Measurements from ENCODE around the gene OR2H2. TPM values are rescaled to one million over a fixed set of nuclear protein-coding genes. Genes with fewer than 3 reads are reported as not detected.

The OR2H2 gene
- total and polyA plus RNA-seq, 2 of the 13 experiments (the other 11 are each of a cell fraction or from before 2014, with no cell fraction given): not detected

- ATAC-seq (no peak), FAIRE-seq (no peak), DNase-seq (ENCODE audit: low spot score) (no peak)
- H3K9ac ChIP-seq (ENCODE audit: insufficient read depth, low read depth, low read length): no peak overlapping the region
- H3K4me3 ChIP-seq (replicated peaks in 1 of 3; ENCODE audit: insufficient read depth in 1 of 3, low read depth in 2 of 3, low read length in 3 of 3): no peak overlapping the region
- no TSS peak for BruUV-seq (replicated peaks)
- POLR2A ChIA-PET: no interaction called here
- in situ Hi-C loops (cut with HindIII; ENCODE audit: extremely low pct_ligation_motif_present, low pct_unique_long_range_greater_than_20kb) (no loop called here), intact Hi-C loops (cut with micrococcal nuclease; ENCODE audit: unreplicated experiment) (no loop called here)
- H3K4me2 ChIP-seq (ENCODE audit: low read depth, low read length): no peak overlapping the region
- no peaks in the 10 kb centered on the region; the same call in 1 of the 2 replicates for H4K20me1 ChIP-seq (ENCODE audit: insufficient read depth, low read length)
- CTCF ChIA-PET (ENCODE audit: low intra/inter-chr PET ratio, low total read pairs): no interaction called here
- no peak overlapping the region for H2AFZ ChIP-seq (ENCODE audit: low read length)
- peaks cover 27% of the 10 kb centered on the region for H3K4me1 ChIP-seq (ENCODE audit: insufficient read depth, low read length)
- TF ChIP-seq ZNF672 (CRISPR knock-in tag; IDR thresholded peaks at IDR 0.05) (no peak), ZNF230 (CRISPR knock-in tag; IDR thresholded peaks at IDR 0.05) (no peak), MAFK (conservative IDR thresholded peaks at IDR 0.05 in 1 of 2, IDR thresholded peaks at IDR 0.05 in 1 of 2; ENCODE audit: low read length in 2 of 2) (peak in 1 of 2 experiments; percentile 23; a peak in 1 of 4 replicates), ZFYVE20 (CRISPR knock-in tag; IDR thresholded peaks at IDR 0.05; ENCODE audit: borderline replicate concordance, low read depth) (no peak), SCMH1 (CRISPR knock-in tag; IDR thresholded peaks at IDR 0.05; ENCODE audit: borderline replicate concordance) (no peak), ZNF75D (CRISPR knock-in tag; IDR thresholded peaks at IDR 0.05; ENCODE audit: borderline replicate concordance) (no peak)
- TF ChIP-seq, protein P1, sequence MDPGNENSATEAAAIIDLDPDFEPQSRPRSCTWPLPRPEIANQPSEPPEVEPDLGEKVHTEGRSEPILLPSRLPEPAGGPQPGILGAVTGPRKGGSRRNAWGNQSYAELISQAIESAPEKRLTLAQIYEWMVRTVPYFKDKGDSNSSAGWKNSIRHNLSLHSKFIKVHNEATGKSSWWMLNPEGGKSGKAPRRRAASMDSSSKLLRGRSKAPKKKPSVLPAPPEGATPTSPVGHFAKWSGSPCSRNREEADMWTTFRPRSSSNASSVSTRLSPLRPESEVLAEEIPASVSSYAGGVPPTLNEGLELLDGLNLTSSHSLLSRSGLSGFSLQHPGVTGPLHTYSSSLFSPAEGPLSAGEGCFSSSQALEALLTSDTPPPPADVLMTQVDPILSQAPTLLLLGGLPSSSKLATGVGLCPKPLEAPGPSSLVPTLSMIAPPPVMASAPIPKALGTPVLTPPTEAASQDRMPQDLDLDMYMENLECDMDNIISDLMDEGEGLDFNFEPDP (CRISPR knock-in tag; conservative IDR thresholded peaks at IDR 0.05): 0 out of 2 replicates have a peak, but pooled peaks have one; percentile 28
- TF ChIP-seq, protein P2, sequence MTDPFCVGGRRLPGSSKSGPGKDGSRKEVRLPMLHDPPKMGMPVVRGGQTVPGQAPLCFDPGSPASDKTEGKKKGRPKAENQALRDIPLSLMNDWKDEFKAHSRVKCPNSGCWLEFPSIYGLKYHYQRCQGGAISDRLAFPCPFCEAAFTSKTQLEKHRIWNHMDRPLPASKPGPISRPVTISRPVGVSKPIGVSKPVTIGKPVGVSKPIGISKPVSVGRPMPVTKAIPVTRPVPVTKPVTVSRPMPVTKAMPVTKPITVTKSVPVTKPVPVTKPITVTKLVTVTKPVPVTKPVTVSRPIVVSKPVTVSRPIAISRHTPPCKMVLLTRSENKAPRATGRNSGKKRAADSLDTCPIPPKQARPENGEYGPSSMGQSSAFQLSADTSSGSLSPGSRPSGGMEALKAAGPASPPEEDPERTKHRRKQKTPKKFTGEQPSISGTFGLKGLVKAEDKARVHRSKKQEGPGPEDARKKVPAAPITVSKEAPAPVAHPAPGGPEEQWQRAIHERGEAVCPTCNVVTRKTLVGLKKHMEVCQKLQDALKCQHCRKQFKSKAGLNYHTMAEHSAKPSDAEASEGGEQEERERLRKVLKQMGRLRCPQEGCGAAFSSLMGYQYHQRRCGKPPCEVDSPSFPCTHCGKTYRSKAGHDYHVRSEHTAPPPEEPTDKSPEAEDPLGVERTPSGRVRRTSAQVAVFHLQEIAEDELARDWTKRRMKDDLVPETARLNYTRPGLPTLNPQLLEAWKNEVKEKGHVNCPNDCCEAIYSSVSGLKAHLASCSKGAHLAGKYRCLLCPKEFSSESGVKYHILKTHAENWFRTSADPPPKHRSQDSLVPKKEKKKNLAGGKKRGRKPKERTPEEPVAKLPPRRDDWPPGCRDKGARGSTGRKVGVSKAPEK (CRISPR knock-in tag; IDR thresholded peaks at IDR 0.05; ENCODE audit: borderline replicate concordance): no peak
- TF ChIP-seq, protein P3, sequence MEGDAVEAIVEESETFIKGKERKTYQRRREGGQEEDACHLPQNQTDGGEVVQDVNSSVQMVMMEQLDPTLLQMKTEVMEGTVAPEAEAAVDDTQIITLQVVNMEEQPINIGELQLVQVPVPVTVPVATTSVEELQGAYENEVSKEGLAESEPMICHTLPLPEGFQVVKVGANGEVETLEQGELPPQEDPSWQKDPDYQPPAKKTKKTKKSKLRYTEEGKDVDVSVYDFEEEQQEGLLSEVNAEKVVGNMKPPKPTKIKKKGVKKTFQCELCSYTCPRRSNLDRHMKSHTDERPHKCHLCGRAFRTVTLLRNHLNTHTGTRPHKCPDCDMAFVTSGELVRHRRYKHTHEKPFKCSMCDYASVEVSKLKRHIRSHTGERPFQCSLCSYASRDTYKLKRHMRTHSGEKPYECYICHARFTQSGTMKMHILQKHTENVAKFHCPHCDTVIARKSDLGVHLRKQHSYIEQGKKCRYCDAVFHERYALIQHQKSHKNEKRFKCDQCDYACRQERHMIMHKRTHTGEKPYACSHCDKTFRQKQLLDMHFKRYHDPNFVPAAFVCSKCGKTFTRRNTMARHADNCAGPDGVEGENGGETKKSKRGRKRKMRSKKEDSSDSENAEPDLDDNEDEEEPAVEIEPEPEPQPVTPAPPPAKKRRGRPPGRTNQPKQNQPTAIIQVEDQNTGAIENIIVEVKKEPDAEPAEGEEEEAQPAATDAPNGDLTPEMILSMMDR (CRISPR knock-in tag; IDR thresholded peaks at IDR 0.05): no peak
- H3K9me3 ChIP-seq (ENCODE audit: low read length): no peaks in the 10 kb centered on the region
- peaks cover 4 to 69% of the 10 kb centered on the region in 2 experiments for H3K27me3 ChIP-seq (ENCODE audit: control insufficient read depth in 1 of 2, insufficient read depth in 2 of 2, low read length in 2 of 2)
- no peaks in the 10 kb centered on the region for H3K79me2 ChIP-seq (ENCODE audit: insufficient read depth, low read length)
- H3K36me3 ChIP-seq (replicated peaks in 1 of 2; ENCODE audit: control insufficient read depth in 1 of 2, insufficient read depth in 2 of 2, low read length in 2 of 2): no peaks in the 10 kb centered on the region
- no peak overlapping the region for H3K27ac ChIP-seq (ENCODE audit: extremely low read length, insufficient read depth, low read length)
- WGBS (ENCODE audit: low lambda C conversion rate): 19% methylated on average over 13 of the region's 14 CpGs
Measured at GRCh38 chr6:29631209-29631810, 46.4 kb downstream of the OR2H2 start.

All from HepG2 (cell line).